GM21528 (cell line): Measurements from ENCODE around the gene RALGPS1.

Source experiments
- ATAC-seq: cut with Tn5 transposase; IDR thresholded peaks from one replicate; pipeline ENCODE4 v1.9.1; 2021; ENCODE audit warnings: mild to moderate bottlenecking, moderate library complexity; ENCODE audit not compliant: unreplicated experiment, low FRiP score

RALGPS1 gene

GRCh38 chr9:127224178-127224882 is 309.7 kb downstream of the RALGPS1 start:
- peak; percentile 55 for ATAC-seq

GRCh38 chr9:127224883-127225739 is 310.5 kb downstream of the RALGPS1 start:
- peak; percentile 40 for ATAC-seq

GRCh38 chr9:127225801-127226625 is 311.4 kb downstream of the RALGPS1 start:
- no peak for ATAC-seq

GRCh38 chr9:127229691-127230417 is 315.3 kb downstream of the RALGPS1 start:
- no peak for ATAC-seq

GRCh38 chr9:127231666-127232065 is 317.1 kb downstream of the RALGPS1 start:
- ATAC-seq: no peak

- ATAC-seq: no peak
Measured at GRCh38 chr9:127232833-127233549, 318.4 kb downstream of the RALGPS1 start.

- no peak for ATAC-seq
Measured at GRCh38 chr9:127233550-127233949, 319.0 kb downstream of the RALGPS1 start.

- ATAC-seq: no peak
Measured at GRCh38 chr9:127233989-127234388, 319.4 kb downstream of the RALGPS1 start.

GRCh38 chr9:127237801-127238200 is 323.2 kb downstream of the RALGPS1 start:
- ATAC-seq: no peak

- ATAC-seq: no peak
Measured at GRCh38 chr9:127241354-127241753, 326.8 kb downstream of the RALGPS1 start.

GRCh38 chr9:127244609-127245601 is 330.3 kb downstream of the RALGPS1 start:
- peak; percentile 99 for ATAC-seq

GRCh38 chr9:127245637-127246164 is 331.1 kb downstream of the RALGPS1 start:
- no peak for ATAC-seq

- ATAC-seq: no peak
Measured at GRCh38 chr9:127248241-127248640, 333.7 kb downstream of the RALGPS1 start.

- no peak for ATAC-seq
Measured at GRCh38 chr9:127249877-127250276, 335.3 kb downstream of the RALGPS1 start.

GRCh38 chr9:127250896-127251391 is 336.4 kb downstream of the RALGPS1 start:
- no peak for ATAC-seq

- no peak for ATAC-seq
Measured at GRCh38 chr9:127252410-127253318, 338.1 kb downstream of the RALGPS1 start.

GRCh38 chr9:127253446-127253845 is 338.9 kb downstream of the RALGPS1 start:
- no peak for ATAC-seq
